Trophoblast cell (in vitro differentiated cells and primary cell): ENCODE data around the gene CPN1.

ENCODE experiments used
- DNase-seq, 2 donors: peaks; one replicate each; pipeline ENCODE4 v3.0.0-alpha.2; 2016
- H2AFZ ChIP-seq: 2 replicates; pipeline ENCODE4 v1.6.1; 2013; ENCODE audit warnings: low read length, moderate library complexity, mild to moderate bottlenecking; ENCODE audit not compliant: insufficient read depth, poor library complexity
- H2AK5ac ChIP-seq: 2 replicates; pipeline ENCODE4 v1.6.1; 2013; ENCODE audit warnings: mild to moderate bottlenecking, low read length
- H2BK120ac ChIP-seq: 2 replicates; pipeline ENCODE4 v1.6.1; 2013; ENCODE audit warnings: low read length, mild to moderate bottlenecking, moderate library complexity; ENCODE audit not compliant: insufficient read depth, poor library complexity
- H2BK12ac ChIP-seq: 2 replicates; pipeline ENCODE4 v1.6.1; 2013; ENCODE audit warnings: mild to moderate bottlenecking, low read length, moderate library complexity
- H2BK5ac ChIP-seq: 2 replicates; pipeline ENCODE4 v1.6.1; 2013; ENCODE audit warnings: low read length, low read depth, moderate library complexity, mild to moderate bottlenecking; ENCODE audit not compliant: poor library complexity
- H3K14ac ChIP-seq: 2 replicates; pipeline ENCODE4 v1.6.1; 2013; ENCODE audit warnings: mild to moderate bottlenecking, low read length
- H3K18ac ChIP-seq: 2 replicates; pipeline ENCODE4 v1.6.1; 2013; ENCODE audit warnings: mild to moderate bottlenecking, low read length
- H3K23ac ChIP-seq: 2 replicates; pipeline ENCODE4 v1.6.1; 2013; ENCODE audit warnings: low read length
- H3K27ac ChIP-seq: 2 replicates; pipeline ENCODE4 v1.5.1; 2013; ENCODE audit warnings: low read depth, mild to moderate bottlenecking, inconsistent platforms, low read length, moderate library complexity
- H3K27me3 ChIP-seq: 2 replicates; pipeline ENCODE4 v1.6.1; 2013; ENCODE audit warnings: inconsistent platforms, mild to moderate bottlenecking, low read length, moderate library complexity; ENCODE audit not compliant: insufficient read depth
- H3K36me3 ChIP-seq, 2 experiments: 1 replicate in 1 of 2; 2 replicates in 1 of 2; pipeline ENCODE4 v1.6.1; 2013; ENCODE audit warnings: low read length in 2 of 2, mild to moderate bottlenecking in 2 of 2, moderate library complexity in 1 of 2; ENCODE audit not compliant: insufficient read depth in 2 of 2, control insufficient read depth in 1 of 2
- H3K4ac ChIP-seq: 2 replicates; pipeline ENCODE4 v1.6.1; 2013; ENCODE audit warnings: low read depth, mild to moderate bottlenecking, low read length, moderate library complexity
- H3K4me1 ChIP-seq, 2 experiments: 1 replicate in 1 of 2; 2 replicates in 1 of 2; pipeline ENCODE4 v1.6.1; 2013; ENCODE audit warnings: low read length in 2 of 2, mild to moderate bottlenecking in 2 of 2, moderate library complexity in 1 of 2; ENCODE audit not compliant: insufficient read depth in 2 of 2, control insufficient read depth in 1 of 2
- H3K4me2 ChIP-seq: 2 replicates; pipeline ENCODE4 v1.6.1; 2013; ENCODE audit warnings: inconsistent platforms, mild to moderate bottlenecking, low read length, moderate library complexity
- H3K4me3 ChIP-seq: 2 replicates; pipeline ENCODE4 v1.5.1; 2013; ENCODE audit warnings: mild to moderate bottlenecking, low read depth, low read length, inconsistent platforms
- H3K79me1 ChIP-seq: one replicate; pipeline ENCODE4 v1.6.1; 2013; ENCODE audit warnings: low read length
- H3K79me2 ChIP-seq: 2 replicates; pipeline ENCODE4 v1.6.1; 2013; ENCODE audit warnings: low read length, mild to moderate bottlenecking; ENCODE audit not compliant: control insufficient read depth, insufficient read depth, poor library complexity
- H3K9ac ChIP-seq: 2 replicates; pipeline ENCODE4 v1.6.1; 2013; ENCODE audit warnings: mild to moderate bottlenecking, low read length
- H3K9me3 ChIP-seq: 2 replicates; pipeline ENCODE4 v1.6.1; 2013; ENCODE audit warnings: low read depth, mild to moderate bottlenecking, control low read depth, inconsistent platforms, low read length; ENCODE audit not compliant: insufficient read depth
- H4K12ac ChIP-seq: 2 replicates; pipeline ENCODE4 v1.6.1; 2013; ENCODE audit warnings: low read depth, mild to moderate bottlenecking, low read length, moderate library complexity
- H4K8ac ChIP-seq: 2 replicates; pipeline ENCODE4 v1.6.1; 2013; ENCODE audit warnings: low read depth, mild to moderate bottlenecking, low read length, moderate library complexity
- H4K91ac ChIP-seq: one replicate; pipeline ENCODE4 v1.6.1; 2013; ENCODE audit warnings: low read depth, mild to moderate bottlenecking, low read length, moderate library complexity
- WGBS: extraction: QIAGEN DNeasy Blood & Tissue Kit; methylation state at CpG from one replicate; pipeline ENCODE4 v1.1.7; 2013; ENCODE audit warnings: missing lambda C conversion rate; ENCODE audit not compliant: insufficient read length, insufficient coverage; ENCODE audit errors: extremely low coverage; 5-methylcytosine and 5-hydroxymethylcytosine counted together

Gene CPN1

DNA sequence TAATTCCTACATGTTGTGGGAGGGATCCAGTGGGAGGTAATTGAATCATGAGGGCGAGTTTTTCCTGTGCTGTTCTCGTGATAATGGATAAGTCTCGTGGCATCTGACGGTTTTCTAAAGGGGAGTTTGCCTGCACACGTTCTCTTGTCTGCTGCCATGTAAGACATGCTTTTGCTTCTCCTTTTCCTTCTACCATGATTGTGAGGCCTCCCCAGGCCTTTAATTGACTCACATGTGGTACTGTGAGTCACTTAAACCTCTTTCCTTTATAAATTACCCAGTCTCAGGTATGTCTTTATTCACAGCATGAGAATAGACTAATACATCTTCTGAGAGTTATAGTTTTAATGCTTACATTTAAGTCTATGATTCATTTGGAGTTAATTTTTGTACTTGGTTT is 22.6 kb upstream of the CPN1 start:
- no peak overlapping the region for H2AFZ ChIP-seq
- no peaks in the 10 kb centered on the region for H3K79me1 ChIP-seq
- H3K4me1 ChIP-seq = no peaks in the 10 kb centered on the region
- no peak overlapping the region for H3K18ac ChIP-seq
- H4K8ac ChIP-seq = no peak overlapping the region
- H4K12ac ChIP-seq = no peak overlapping the region
- H3K4me2 ChIP-seq = no peak overlapping the region
- no peak overlapping the region for H3K23ac ChIP-seq
- no peak overlapping the region for H2AK5ac ChIP-seq
- no peak overlapping the region for H2BK120ac ChIP-seq
- H3K79me2 ChIP-seq = no peaks in the 10 kb centered on the region
- no peak overlapping the region for H3K4ac ChIP-seq
- no peak overlapping the region for H3K27ac ChIP-seq
- DNase-seq = no peak
- no peak overlapping the region for H3K4me3 ChIP-seq
- H2BK5ac ChIP-seq = no peak overlapping the region
- no peaks in the 10 kb centered on the region for H3K36me3 ChIP-seq
- H4K91ac ChIP-seq = no peak overlapping the region
- no peaks in the 10 kb centered on the region for H3K27me3 ChIP-seq
- no peak overlapping the region for H3K9ac ChIP-seq
- H2BK12ac ChIP-seq = no peak overlapping the region
- H3K9me3 ChIP-seq = no peaks in the 10 kb centered on the region
- H3K14ac ChIP-seq = no peak overlapping the region
- no CpG with 5 or more reads among the region's 5 CpGs for WGBS

DNA sequence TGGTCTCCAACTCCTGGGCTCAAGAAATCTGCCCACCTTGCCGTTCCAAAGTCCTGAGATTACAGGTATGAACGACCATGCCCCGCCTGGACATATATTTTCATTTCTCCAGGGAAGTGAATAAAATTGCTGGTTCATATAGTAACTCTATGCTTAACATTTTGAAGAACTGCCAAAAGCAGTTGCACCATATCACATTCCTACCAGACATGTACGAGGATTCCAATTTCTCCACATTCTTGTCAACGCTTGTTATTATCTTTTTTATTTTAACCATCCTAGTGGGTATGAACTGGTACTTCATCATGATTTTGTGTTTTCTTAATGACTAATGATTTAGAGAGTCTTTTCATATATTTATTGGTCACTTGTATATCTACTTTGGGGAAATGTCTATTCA is 21.9 kb upstream of the CPN1 start:
- Histone ChIP-seq H3K18ac (no peak overlapping the region), H2BK120ac (no peak overlapping the region), H2BK12ac (no peak overlapping the region), H3K79me1 (no peaks in the 10 kb centered on the region), H2BK5ac (no peak overlapping the region), H3K14ac (no peak overlapping the region), H3K27me3 (no peaks in the 10 kb centered on the region), H4K91ac (no peak overlapping the region), H3K4me1 (no peaks in the 10 kb centered on the region), H3K9me3 (no peaks in the 10 kb centered on the region), H3K23ac (no peak overlapping the region), H4K8ac (no peak overlapping the region), H3K4me2 (no peak overlapping the region), H3K79me2 (no peaks in the 10 kb centered on the region), H3K27ac (no peak overlapping the region), H3K4me3 (no peak overlapping the region), H3K36me3 (no peaks in the 10 kb centered on the region), H2AK5ac (no peak overlapping the region), H2AFZ (no peak overlapping the region), H4K12ac (no peak overlapping the region), H3K4ac (no peak overlapping the region), H3K9ac (no peak overlapping the region)
- DNase-seq = peak in 1 of 2 donors; percentile 29
- WGBS = no CpG with 5 or more reads among the region's 5 CpGs

DNA sequence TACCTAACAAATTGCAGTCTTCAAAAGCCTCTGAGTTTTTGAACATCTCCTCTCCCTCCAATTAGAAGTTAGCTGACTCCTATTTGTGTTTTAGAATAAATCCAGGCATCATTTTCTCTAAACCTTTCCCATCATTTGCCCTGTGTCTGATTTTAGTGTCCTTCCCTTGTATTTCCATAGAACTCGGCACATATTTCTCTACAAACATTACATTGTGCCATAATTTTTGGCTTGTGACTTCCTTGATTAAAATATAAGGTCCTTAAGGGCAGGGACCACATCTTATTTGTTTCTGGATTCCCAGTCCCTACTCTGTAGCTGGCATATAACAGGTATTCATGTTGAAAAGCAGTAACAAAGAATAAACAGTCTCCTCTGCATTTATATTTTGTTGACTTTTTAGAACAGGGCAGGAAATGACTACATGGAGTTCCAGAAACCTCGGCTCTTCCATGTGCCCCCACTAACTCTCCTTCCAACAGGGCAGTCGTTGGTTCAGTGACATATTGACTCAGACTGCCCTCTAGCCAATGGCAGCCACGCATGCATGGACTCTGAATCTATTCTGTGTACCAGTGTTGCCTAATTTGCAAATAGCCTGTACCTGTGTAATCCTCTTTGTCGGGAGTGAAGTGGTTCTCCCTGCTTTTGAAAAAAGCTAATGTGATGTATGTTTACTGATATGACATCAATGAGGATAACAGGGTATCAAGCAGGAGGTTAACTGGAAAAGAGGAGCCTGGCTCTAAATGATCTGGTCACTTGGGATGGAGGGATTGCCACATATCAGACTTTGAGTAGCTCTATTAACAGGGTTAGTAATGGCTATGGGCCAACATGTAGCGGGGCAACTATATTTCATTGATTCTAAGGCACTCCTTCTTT is 19.8 kb upstream of the CPN1 start:
- Histone ChIP-seq H3K4me2 (no peak overlapping the region), H3K9ac (no peak overlapping the region), H4K8ac (no peak overlapping the region), H3K9me3 (no peaks in the 10 kb centered on the region), H2AK5ac (no peak overlapping the region), H3K36me3 (no peaks in the 10 kb centered on the region), H2BK120ac (no peak overlapping the region), H2BK5ac (no peak overlapping the region), H4K91ac (no peak overlapping the region), H3K27ac (no peak overlapping the region), H4K12ac (no peak overlapping the region), H3K14ac (no peak overlapping the region), H3K4me3 (no peak overlapping the region), H3K4me1 (no peaks in the 10 kb centered on the region), H2BK12ac (no peak overlapping the region), H3K27me3 (no peaks in the 10 kb centered on the region), H3K4ac (no peak overlapping the region), H3K79me1 (no peaks in the 10 kb centered on the region), H2AFZ (no peak overlapping the region), H3K79me2 (no peaks in the 10 kb centered on the region), H3K23ac (no peak overlapping the region), H3K18ac (no peak overlapping the region)
- peak in 1 of 2 donors; percentile 21 for DNase-seq
- no CpG with 5 or more reads among the region's 6 CpGs for WGBS

GRCh38 chr10:100100651-100101184 is 19.0 kb upstream of the CPN1 start:
- Histone ChIP-seq H3K27me3 (no peaks in the 10 kb centered on the region), H3K4me1 (no peaks in the 10 kb centered on the region), H3K14ac (no peak overlapping the region), H3K79me1 (no peaks in the 10 kb centered on the region), H2AFZ (no peak overlapping the region), H3K27ac (no peak overlapping the region), H4K8ac (no peak overlapping the region), H3K79me2 (no peaks in the 10 kb centered on the region), H2BK120ac (no peak overlapping the region), H3K18ac (no peak overlapping the region), H3K4ac (no peak overlapping the region), H4K12ac (no peak overlapping the region), H3K4me2 (no peak overlapping the region), H3K23ac (no peak overlapping the region), H3K9ac (no peak overlapping the region), H3K36me3 (no peaks in the 10 kb centered on the region), H3K4me3 (no peak overlapping the region), H3K9me3 (no peaks in the 10 kb centered on the region), H4K91ac (no peak overlapping the region), H2BK12ac (no peak overlapping the region), H2BK5ac (no peak overlapping the region), H2AK5ac (no peak overlapping the region)
- WGBS = no CpG with 5 or more reads among the region's 6 CpGs
- DNase-seq = peak in 1 of 2 donors; percentile 18
